Stimulated activated CD4-positive, alpha-beta T cell treated with anti-CD3 and anti-CD28 coated beads, Interleukin-2, amount 100 ng/mL, for 48 hours (primary cell): ENCODE results near the gene GRID1.

ENCODE experiments used
- DNase-seq, 2 donors: peaks; one replicate each; pipeline ENCODE4 v3.0.0-alpha.2; 2020

Gene GRID1

GRCh38 chr10:86222687-86223086, 143.9 kb downstream of the GRID1 start:
- no peak for DNase-seq

GRCh38 chr10:86222336-86222650, 144.3 kb downstream of the GRID1 start:
- no peak for DNase-seq

- no peak for DNase-seq
Measured at GRCh38 chr10:86221442-86222335, 144.9 kb downstream of the GRID1 start.

GRCh38 chr10:86220626-86221025, 146.0 kb downstream of the GRID1 start:
- no peak for DNase-seq

GRCh38 chr10:86219271-86219670, 147.3 kb downstream of the GRID1 start:
- no peak for DNase-seq

- no peak for DNase-seq
Measured at GRCh38 chr10:86218842-86219241, 147.8 kb downstream of the GRID1 start.

- DNase-seq, result no peak
Measured at GRCh38 chr10:86218160-86218559, 148.4 kb downstream of the GRID1 start.

GRCh38 chr10:86217371-86218080, 149.1 kb downstream of the GRID1 start:
- DNase-seq, result no peak

GRCh38 chr10:86216886-86217285, 149.7 kb downstream of the GRID1 start:
- DNase-seq, result no peak

GRCh38 chr10:86215712-86216111, 150.9 kb downstream of the GRID1 start:
- no peak for DNase-seq

- DNase-seq, result no peak
Measured at GRCh38 chr10:86215046-86215445, 151.5 kb downstream of the GRID1 start.

- no peak for DNase-seq
Measured at GRCh38 chr10:86213148-86213547, 153.4 kb downstream of the GRID1 start.

- no peak for DNase-seq
Measured at GRCh38 chr10:86212391-86212700, 154.2 kb downstream of the GRID1 start.

GRCh38 chr10:86211691-86212390, 154.8 kb downstream of the GRID1 start:
- DNase-seq, result no peak

- no peak for DNase-seq
Measured at GRCh38 chr10:86210416-86210815, 156.2 kb downstream of the GRID1 start.

- DNase-seq, result no peak
Measured at GRCh38 chr10:86209726-86210125, 156.9 kb downstream of the GRID1 start.

GRCh38 chr10:86207226-86207625, 159.4 kb downstream of the GRID1 start:
- DNase-seq, result no peak

- DNase-seq, result no peak
Measured at GRCh38 chr10:86206240-86206579, 160.4 kb downstream of the GRID1 start.

GRCh38 chr10:86205306-86206239, 161.0 kb downstream of the GRID1 start:
- DNase-seq, result no peak

- DNase-seq, result no peak
Measured at GRCh38 chr10:86204421-86205305, 161.9 kb downstream of the GRID1 start.

- no peak for DNase-seq
Measured at GRCh38 chr10:86203162-86203905, 163.3 kb downstream of the GRID1 start.
